PC-3 (cell line): ENCODE results near the gene MESP2. TPM values are rescaled to one million over a fixed set of nuclear protein-coding genes. Genes with fewer than 3 reads are reported as not detected.
A peak's percentile ranks its signal among the peaks of the same experiment; 100 is the strongest.

Source experiments
- ATAC-seq: fragments of 200-7000 bp; cut with Tn5 transposase; 2 replicates; pipeline ENCODE4 v1.9.1; 2020; ENCODE audit warnings: mild to moderate bottlenecking, moderate library complexity
- BruUV-seq: library from RNA; stranded (reverse); fragments of 400-500 nt; replicated peaks from 2 replicates; lab custom pipeline; 2021; lab: Mats Ljungman, UMichigan
- CTCF ChIA-PET: fragments of 300-600 bp; sonication (Branson Sonifier 250); formaldehyde crosslinking; loops from one replicate; lab custom pipeline; 2022; ENCODE audit warnings: antibody characterized with exemption; lab: Charles Lee
- POLR2A ChIA-PET: fragments of 300-600 bp; sonication (Branson Sonifier 250); formaldehyde crosslinking; loops from one replicate; lab custom pipeline; 2022; ENCODE audit warnings: antibody characterized with exemption; ENCODE audit not compliant: unreplicated experiment; lab: Charles Lee
- DNase-seq: peaks from one replicate; pipeline ENCODE4 v3.0.0-alpha.2; 2015
- H2AFZ ChIP-seq: fragments of 300-600 bp; sonication (generic); 2 replicates; pipeline ENCODE4 v1.6.0; 2016; ENCODE audit warnings: antibody characterized with exemption, low read length
- H3F3A ChIP-seq: fragments of 300-600 bp; sonication (generic); one replicate; pipeline ENCODE4 v1.6.0; 2017; ENCODE audit warnings: antibody characterized with exemption, low read length, control low read depth, mild to moderate bottlenecking; ENCODE audit not compliant: unreplicated experiment
- H3K27ac ChIP-seq: fragments of 300-600 bp; sonication (generic); 2 replicates; pipeline ENCODE4 v1.5.1; 2016; ENCODE audit warnings: mild to moderate bottlenecking, low read length
- H3K27me3 ChIP-seq: fragments of 300-600 bp; sonication (generic); 2 replicates; pipeline ENCODE4 v1.6.1; 2016; ENCODE audit warnings: low read length, mixed read lengths
- H3K36me3 ChIP-seq: fragments of 300-600 bp; sonication (generic); 2 replicates; pipeline ENCODE4 v1.6.1; 2016; ENCODE audit warnings: low read depth, mixed run types, low read length, mixed read lengths
- H3K4me1 ChIP-seq: fragments of 300-600 bp; sonication (generic); 2 replicates; pipeline ENCODE4 v1.5.1; 2016; ENCODE audit warnings: low read length; ENCODE audit not compliant: insufficient read depth
- H3K4me2 ChIP-seq: fragments of 300-600 bp; sonication (generic); 2 replicates; pipeline ENCODE4 v1.6.0; 2016; ENCODE audit warnings: low read length
- H3K4me3 ChIP-seq: fragments of 300-600 bp; sonication (generic); 2 replicates; pipeline ENCODE4 v1.5.1; 2016; ENCODE audit warnings: mild to moderate bottlenecking, low read length, mixed read lengths
- H3K79me2 ChIP-seq: fragments of 300-600 bp; sonication (generic); 2 replicates; pipeline ENCODE4 v1.6.1; 2017; ENCODE audit warnings: low read length, mixed read lengths
- H3K9ac ChIP-seq: fragments of 300-600 bp; sonication (generic); 2 replicates; pipeline ENCODE4 v1.6.0; 2016; ENCODE audit warnings: mild to moderate bottlenecking, low read length
- H3K9me2 ChIP-seq: fragments of 300-600 bp; sonication (generic); replicated peaks from 2 replicates; pipeline ENCODE4 v1.6.1; 2016; ENCODE audit warnings: mixed run types, low read length, mixed read lengths
- H3K9me3 ChIP-seq: fragments of 300-600 bp; sonication (generic); 2 replicates; pipeline ENCODE4 v1.6.1; 2016; ENCODE audit warnings: low read length, mixed read lengths
- H4K20me1 ChIP-seq: fragments of 300-600 bp; sonication (generic); 2 replicates; pipeline ENCODE4 v1.6.1; 2016; ENCODE audit warnings: low read length, mixed read lengths
- CTCF ChIP-seq: fragments of 300-600 bp; sonication (generic); conservative IDR thresholded peaks from 2 replicates; pipeline ENCODE4 v1.5.1; 2017; ENCODE audit warnings: antibody characterized with exemption, low read depth, mild to moderate bottlenecking, low read length
- EZH2 ChIP-seq: fragments of 300-600 bp; sonication (generic); IDR thresholded peaks from one replicate; pipeline ENCODE4 v1.6.1; 2017; ENCODE audit warnings: antibody characterized with exemption, mild to moderate bottlenecking, low read length; ENCODE audit not compliant: unreplicated experiment
- EZH2phosphoT487 ChIP-seq: fragments of 300-600 bp; sonication (generic); IDR thresholded peaks from 2 replicates; pipeline ENCODE4 v1.6.1; 2018; ENCODE audit warnings: mild to moderate bottlenecking, antibody characterized with exemption, low read length, borderline replicate concordance
- intact Hi-C: fragments of 100-400 bp; cut with micrococcal nuclease; formaldehyde crosslinking; loops from 2 replicates; pipeline ENCODE4 v1.9.0; 2023
- total RNA-seq: library from RNA; depleted of rRNA; stranded (reverse); fragments of >200 nt; gene quantifications from 2 replicates; pipeline ENCODE4 v1.2.3, GENCODE V29; 2014

Gene MESP2
- total RNA-seq, 1 experiment from 2014 or later, result 1.1 TPM

DNA sequence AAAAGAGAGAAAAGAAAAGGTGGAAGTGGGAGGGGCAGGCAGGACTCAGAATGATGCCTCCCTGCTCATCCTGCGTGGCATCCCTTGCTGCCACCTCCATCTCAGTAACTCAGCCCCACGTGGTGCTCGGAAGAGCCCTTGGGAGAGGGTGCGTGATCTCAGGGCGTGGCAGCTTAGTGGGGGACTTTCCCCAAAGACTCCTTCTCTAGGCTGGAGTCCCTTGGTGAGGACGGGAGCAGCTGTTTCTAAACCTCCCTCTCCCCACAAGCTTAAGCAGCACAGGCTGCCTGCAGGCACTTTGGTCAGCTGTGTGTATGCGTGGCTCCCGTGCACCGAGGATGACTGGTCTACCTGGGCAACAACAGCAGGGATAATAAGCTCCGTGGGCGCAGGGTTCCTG lies 45.9 kb downstream of the MESP2 start:
- Histone ChIP-seq H2AFZ (no peak overlapping the region), H3K36me3 (no peaks in the 10 kb centered on the region), H3K9me3 (no peaks in the 10 kb centered on the region), H3K9ac (peak overlapping the region; percentile 91), H3F3A (peaks cover 15% of the 10 kb centered on the region), H3K27me3 (no peaks in the 10 kb centered on the region), H3K4me2 (peak overlapping the region; percentile 45), H3K27ac (peak overlapping the region; percentile 100), H4K20me1 (no peaks in the 10 kb centered on the region), H3K4me3 (no peak overlapping the region), H3K4me1 (peaks cover 69% of the 10 kb centered on the region), H3K79me2 (0 out of 2 replicates have a peak, but pooled peaks cover 8% of the 10 kb centered on the region), H3K9me2 (no peaks in the 10 kb centered on the region)
- DNase-seq, result peak; percentile 68
- ChIA-PET POLR2A (no interaction called here), CTCF (no interaction called here)
- TF ChIP-seq CTCF, result no peak
- no peak for TF ChIP-seq EZH2
- no peak for TF ChIP-seq EZH2phosphoT487
- peak; percentile 1 for ATAC-seq
- no TSS peak for BruUV-seq
- intact Hi-C loops, result no loop called here

DNA sequence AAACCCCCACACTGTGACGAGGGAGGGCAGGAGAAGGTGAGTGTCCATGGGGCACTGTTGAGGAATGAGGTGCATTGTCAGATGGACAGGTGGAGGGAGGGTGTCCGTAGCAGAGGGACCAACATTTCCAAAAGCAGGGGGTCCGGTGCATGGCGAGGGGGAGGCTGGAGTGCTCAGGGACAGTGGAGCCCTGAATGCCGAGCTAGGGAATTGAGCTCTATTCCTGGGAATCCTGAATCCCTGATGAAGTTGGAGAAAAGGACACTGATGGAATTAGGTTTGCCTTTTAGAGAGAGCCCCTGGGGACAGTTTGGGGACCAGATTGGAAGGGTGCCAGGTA lies 46.4 kb downstream of the MESP2 start:
- Histone ChIP-seq H3K9me2 (no peaks in the 10 kb centered on the region), H3K36me3 (no peaks in the 10 kb centered on the region), H3K9me3 (no peaks in the 10 kb centered on the region), H3K4me1 (peaks cover 64% of the 10 kb centered on the region), H3K4me2 (peak overlapping the region; percentile 45), H3K4me3 (no peak overlapping the region), H2AFZ (no peak overlapping the region), H3K9ac (peak overlapping the region; percentile 91), H3K79me2 (0 out of 2 replicates have a peak, but pooled peaks cover 8% of the 10 kb centered on the region), H4K20me1 (no peaks in the 10 kb centered on the region), H3F3A (peaks cover 15% of the 10 kb centered on the region), H3K27me3 (no peaks in the 10 kb centered on the region), H3K27ac (peak overlapping the region; percentile 100)
- ATAC-seq, result no peak
- TF ChIP-seq EZH2phosphoT487 (no peak), CTCF (no peak), EZH2 (no peak)
- no TSS peak for BruUV-seq
- intact Hi-C loops, result no loop called here
- DNase-seq, result no peak
- CTCF ChIA-PET, result no interaction called here
- POLR2A ChIA-PET, result no interaction called here

DNA sequence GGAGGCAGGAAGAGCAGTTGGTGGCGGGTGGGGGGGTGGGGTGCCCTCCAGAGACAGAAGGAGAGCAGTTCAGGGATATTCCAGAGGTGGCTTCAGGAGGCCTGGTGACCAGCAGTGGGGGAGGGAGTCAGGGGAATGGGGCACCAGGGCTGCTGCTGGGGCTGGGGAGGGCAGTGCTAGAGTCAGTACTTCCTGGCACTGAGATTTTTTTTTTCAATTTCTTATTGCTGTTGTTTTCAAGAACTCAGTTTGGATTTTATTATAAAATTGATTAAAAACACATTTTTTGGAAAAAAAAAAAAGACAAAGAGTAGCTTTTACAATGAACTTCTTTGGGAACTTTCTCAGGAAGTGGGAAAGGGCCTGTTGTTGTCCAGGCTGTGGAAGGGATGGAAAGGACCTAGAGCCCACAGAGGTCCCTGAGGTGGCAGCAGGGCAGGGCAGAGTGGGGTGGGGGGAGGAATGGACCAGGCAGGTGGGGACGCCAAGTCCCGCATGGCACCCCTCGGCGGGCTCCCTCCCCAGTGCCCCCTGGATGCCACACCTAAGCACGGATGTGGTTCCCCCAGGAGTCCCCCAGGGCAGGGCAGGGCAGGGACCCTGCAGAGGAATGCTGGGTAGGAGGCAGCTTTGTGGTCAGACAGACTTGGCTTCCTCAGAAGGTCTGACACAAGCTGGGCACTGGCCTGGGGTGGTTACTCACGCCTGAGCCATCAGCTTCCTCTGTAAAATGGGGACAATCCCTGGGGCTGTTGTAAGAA lies 47.0 kb downstream of the MESP2 start:
- Histone ChIP-seq H3K27ac (peak overlapping the region; percentile 100), H3K27me3 (no peaks in the 10 kb centered on the region), H3K4me2 (peak overlapping the region; percentile 63), H3K9me2 (no peaks in the 10 kb centered on the region), H3K79me2 (0 out of 2 replicates have a peak, but pooled peaks cover 8% of the 10 kb centered on the region), H3K4me3 (no peak overlapping the region), H3K36me3 (no peaks in the 10 kb centered on the region), H4K20me1 (no peaks in the 10 kb centered on the region), H3F3A (peaks cover 15% of the 10 kb centered on the region), H3K4me1 (peaks cover 61% of the 10 kb centered on the region), H3K9ac (peak overlapping the region; percentile 91), H3K9me3 (no peaks in the 10 kb centered on the region), H2AFZ (no peak overlapping the region)
- DNase-seq (peak; percentile 94), ATAC-seq (peak; percentile 65)
- BruUV-seq, result no TSS peak
- CTCF ChIA-PET, result no interaction called here
- intact Hi-C loops, result no loop called here
- POLR2A ChIA-PET, result no interaction called here
- TF ChIP-seq CTCF (no peak), EZH2phosphoT487 (no peak), EZH2 (no peak)
